T-helper 22 cell (primary cell): Measurements from ENCODE around the gene UBE2M.
A peak's percentile ranks its signal among the peaks of the same experiment; 100 is the strongest.
"Not testable (repeated sequence)": the region's sequence is repeated elsewhere in the genome, so short reads cannot be mapped to it uniquely, and the experiment has no call there.

Experiments used
- DNase-seq: peaks from one replicate; pipeline ENCODE4 v3.0.0-alpha.2; 2020; ENCODE audit warnings: low read depth

The UBE2M gene

GRCh38 chr19:58539169-58539559 is 19.2 kb downstream of the UBE2M start:
- not testable (repeated sequence) for DNase-seq

- DNase-seq, result no peak
Measured at GRCh38 chr19:58538257-58539168, 19.9 kb downstream of the UBE2M start.

- no peak for DNase-seq
Measured at GRCh38 chr19:58536852-58537798, 21.3 kb downstream of the UBE2M start.

GRCh38 chr19:58535857-58536256 is 22.6 kb downstream of the UBE2M start:
- DNase-seq, result no peak

GRCh38 chr19:58531034-58531840 is 27.2 kb downstream of the UBE2M start:
- no peak for DNase-seq

- no peak for DNase-seq
Measured at GRCh38 chr19:58529405-58529804, 29.0 kb downstream of the UBE2M start.

GRCh38 chr19:58522709-58523108 is 35.7 kb downstream of the UBE2M start:
- no peak for DNase-seq

- DNase-seq, result no peak
Measured at GRCh38 chr19:58521651-58522050, 36.8 kb downstream of the UBE2M start.

GRCh38 chr19:58520257-58520599 is 38.2 kb downstream of the UBE2M start:
- no peak for DNase-seq

- DNase-seq, result peak; percentile 76
Measured at GRCh38 chr19:58519355-58520256, 38.8 kb downstream of the UBE2M start, which contains the start of gene ZBTB45. TSS of gene ZBTB45 (minus strand) at chr19:58519810. CDS start at chr19:58517673, 2,137 bp downstream.

GRCh38 chr19:58519087-58519354 is 39.4 kb downstream of the UBE2M start:
- DNase-seq, result peak; percentile 22

GRCh38 chr19:58518256-58519086 is 39.9 kb downstream of the UBE2M start:
- DNase-seq, result no peak

GRCh38 chr19:58516964-58517833 is 41.2 kb downstream of the UBE2M start:
- DNase-seq, result no peak

GRCh38 chr19:58516246-58516836 is 42.1 kb downstream of the UBE2M start:
- DNase-seq, result no peak

GRCh38 chr19:58515259-58515658 is 43.2 kb downstream of the UBE2M start:
- DNase-seq, result no peak

- DNase-seq, result no peak
Measured at GRCh38 chr19:58514564-58515022, 43.8 kb downstream of the UBE2M start.

GRCh38 chr19:58513694-58514563 is 44.5 kb downstream of the UBE2M start:
- peak; percentile 85 for DNase-seq
